Measurements from ENCODE around the gene CHST11. TPM values are rescaled to one million over a fixed set of nuclear protein-coding genes. Genes with fewer than 3 reads are reported as not detected.

Gene CHST11
- total and polyA plus RNA-seq, 10 donors, result 5.2 to 65.1 (median 48.4) TPM

- DNase-seq, result no peak
- TF ChIP-seq POLR2AphosphoS5 (IDR thresholded peaks at IDR 0.05), result no peak
- TF ChIP-seq POLR2A (IDR thresholded peaks at IDR 0.05), result no peak
- TF ChIP-seq CTCF (IDR thresholded peaks at IDR 0.05 in 8 of 11, conservative IDR thresholded peaks at IDR 0.05 in 3 of 11), result no peak
- H3K9me3 ChIP-seq, result peaks cover 0 to 6% (median 5%) of the 10 kb centered on the region in 8 donors
- H3K27me3 ChIP-seq (replicated peaks in 1 of 7), result no peaks in the 10 kb centered on the region
- H3K4me3 ChIP-seq, result no peak overlapping the region
- WGBS, 5 donors, result 78 to 93% (median 89%) methylated on average over 3 of the region's 3 CpGs
- intact Hi-C loops (cut with DNase I; ENCODE audit: low total_unique reads), result no loop called here
- H3K4me1 ChIP-seq, result peaks cover 0 to 37% (median 17%) of the 10 kb centered on the region in 6 donors
- no peaks in the 10 kb centered on the region for H3K36me3 ChIP-seq
- H3K27ac ChIP-seq, result no peak overlapping the region
Measured at GRCh38 chr12:104767261-104767660, 310.5 kb downstream of the CHST11 start.

GRCh38 chr12:104768033-104768432 lies 311.3 kb downstream of the CHST11 start:
- peaks cover 0 to 14% (median 12%) of the 10 kb centered on the region in 8 donors for H3K9me3 ChIP-seq
- no peaks in the 10 kb centered on the region for H3K27me3 ChIP-seq (replicated peaks in 1 of 7)
- H3K27ac ChIP-seq, result no peak overlapping the region
- intact Hi-C loops (cut with DNase I; ENCODE audit: low total_unique reads), result no loop called here
- no peak for TF ChIP-seq POLR2AphosphoS5 (IDR thresholded peaks at IDR 0.05)
- no peak for TF ChIP-seq POLR2A (IDR thresholded peaks at IDR 0.05)
- TF ChIP-seq CTCF (IDR thresholded peaks at IDR 0.05 in 8 of 11, conservative IDR thresholded peaks at IDR 0.05 in 3 of 11), result no peak
- no peak overlapping the region for H3K4me3 ChIP-seq
- H3K36me3 ChIP-seq, result no peaks in the 10 kb centered on the region
- no peak for DNase-seq
- H3K4me1 ChIP-seq, result peaks cover 0 to 29% (median 17%) of the 10 kb centered on the region in 6 donors

- Histone ChIP-seq H3K9me3 (peaks cover 0 to 25% (median 23%) of the 10 kb centered on the region in 8 donors), H3K4me3 (no peak overlapping the region), H3K27me3 (replicated peaks in 1 of 7) (no peaks in the 10 kb centered on the region), H3K27ac (no peak overlapping the region), H3K4me1 (peaks cover 0 to 18% (median 12%) of the 10 kb centered on the region in 6 donors), H3K36me3 (no peaks in the 10 kb centered on the region)
- TF ChIP-seq POLR2A (IDR thresholded peaks at IDR 0.05), result no peak
- TF ChIP-seq POLR2AphosphoS5 (IDR thresholded peaks at IDR 0.05), result no peak
- TF ChIP-seq CTCF (IDR thresholded peaks at IDR 0.05 in 8 of 11, conservative IDR thresholded peaks at IDR 0.05 in 3 of 11), result no peak
- 82 to 89% (median 85%) methylated on average over 6 of the region's 6 CpGs for WGBS, 5 donors
- intact Hi-C loops (cut with DNase I; ENCODE audit: low total_unique reads), result no loop called here
- DNase-seq, result no peak
Measured at GRCh38 chr12:104769144-104769561, 312.4 kb downstream of the CHST11 start.

GRCh38 chr12:104772336-104772735 lies 315.6 kb downstream of the CHST11 start:
- 95 to 100% (median 97%) methylated on average over 1 of the region's 1 CpG for WGBS, 5 donors
- no peak for TF ChIP-seq CTCF (IDR thresholded peaks at IDR 0.05 in 8 of 11, conservative IDR thresholded peaks at IDR 0.05 in 3 of 11)
- TF ChIP-seq POLR2AphosphoS5 (IDR thresholded peaks at IDR 0.05), result no peak
- no peak for TF ChIP-seq POLR2A (IDR thresholded peaks at IDR 0.05)
- intact Hi-C loops (cut with DNase I; ENCODE audit: low total_unique reads), result no loop called here

More at GRCh38 chr12:104772336-104772735, 315.6 kb downstream of the CHST11 start:
- no peak overlapping the region for H3K27ac ChIP-seq
- H3K27me3 ChIP-seq (replicated peaks in 1 of 7), result no peaks in the 10 kb centered on the region
- no peak overlapping the region for H3K4me3 ChIP-seq
- DNase-seq, result no peak
- H3K36me3 ChIP-seq, result no peaks in the 10 kb centered on the region
- no peaks in the 10 kb centered on the region for H3K4me1 ChIP-seq
- peaks cover 0 to 26% (median 23%) of the 10 kb centered on the region in 8 donors for H3K9me3 ChIP-seq

All from spleen (tissue), 11 donors.